Activated naive CD4-positive, alpha-beta T cell treated with Interleukin-2 at 50 U/mL for 16 hours (primary cell): Measurements from ENCODE around the gene CHST3.
"Not testable (repeated sequence)": the region's sequence is repeated elsewhere in the genome, so short reads cannot be mapped to it uniquely, and the experiment has no call there.

Source experiments
- DNase-seq: peaks from one replicate; pipeline ENCODE4 v3.0.0-alpha.2; 2020

CHST3 gene

GRCh38 chr10:72011976-72012512 lies 47.8 kb downstream of the CHST3 start:
- DNase-seq: no peak

- DNase-seq: no peak
Measured at GRCh38 chr10:72012796-72013195, 48.6 kb downstream of the CHST3 start.

- DNase-seq: no peak
Measured at GRCh38 chr10:72013202-72013945, 49.2 kb downstream of the CHST3 start.

GRCh38 chr10:72014197-72014596 lies 50.0 kb downstream of the CHST3 start:
- DNase-seq: no peak

GRCh38 chr10:72014785-72015480 lies 50.7 kb downstream of the CHST3 start:
- DNase-seq: no peak

- no peak for DNase-seq
Measured at GRCh38 chr10:72015841-72016240, 51.6 kb downstream of the CHST3 start.

GRCh38 chr10:72016608-72017300 lies 52.6 kb downstream of the CHST3 start:
- DNase-seq: no peak

GRCh38 chr10:72019085-72019876 lies 55.1 kb downstream of the CHST3 start:
- DNase-seq: no peak

GRCh38 chr10:72020914-72021809 lies 57.0 kb downstream of the CHST3 start:
- no peak for DNase-seq

- DNase-seq: no peak
Measured at GRCh38 chr10:72022228-72022627, 58.0 kb downstream of the CHST3 start.

- DNase-seq: no peak
Measured at GRCh38 chr10:72024596-72024995, 60.4 kb downstream of the CHST3 start.

GRCh38 chr10:72025400-72025799 lies 61.2 kb downstream of the CHST3 start:
- no peak for DNase-seq

- DNase-seq: no peak
Measured at GRCh38 chr10:72025832-72026231, 61.6 kb downstream of the CHST3 start.

GRCh38 chr10:72026278-72027111 lies 62.3 kb downstream of the CHST3 start:
- DNase-seq: no peak

GRCh38 chr10:72027498-72027897 lies 63.3 kb downstream of the CHST3 start:
- DNase-seq: no peak

- DNase-seq: no peak
Measured at GRCh38 chr10:72029414-72029813, 65.2 kb downstream of the CHST3 start.

- no peak for DNase-seq
Measured at GRCh38 chr10:72030762-72031543, 66.8 kb downstream of the CHST3 start.

GRCh38 chr10:72031706-72032105 lies 67.5 kb downstream of the CHST3 start:
- DNase-seq: no peak

GRCh38 chr10:72032409-72033162 lies 68.4 kb downstream of the CHST3 start:
- not testable (repeated sequence) for DNase-seq
